ENCODE data around the gene CDH23.

The CDH23 gene

DNA sequence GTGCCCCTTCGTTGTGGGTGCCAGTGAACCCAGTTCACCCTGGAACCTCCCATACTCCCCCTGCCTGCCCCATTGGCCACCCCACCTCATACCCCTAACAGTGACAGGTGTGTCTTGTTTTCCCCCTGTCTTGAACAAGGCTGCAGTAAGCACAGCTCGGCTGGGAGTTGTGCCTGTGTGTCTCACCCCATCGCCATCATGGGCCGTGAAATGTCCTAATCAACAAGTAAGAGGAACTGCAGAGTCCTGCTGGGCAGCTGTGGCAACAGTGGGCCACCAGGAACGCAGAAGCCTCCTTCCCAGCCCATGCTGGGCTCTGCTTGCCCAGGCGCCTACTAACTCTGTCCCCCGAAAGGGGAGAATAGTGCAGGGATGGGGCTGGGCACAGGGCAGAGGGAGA lies 231.2 kb downstream of the CDH23 start:
- in situ Hi-C loops (cut with HindIII; ENCODE audit: low pct_ligation_motif_present, low pct_unique_long_range_greater_than_20kb, low sequenced_read_pairs), result no loop called here
- DNase-seq, result no peak

DNA sequence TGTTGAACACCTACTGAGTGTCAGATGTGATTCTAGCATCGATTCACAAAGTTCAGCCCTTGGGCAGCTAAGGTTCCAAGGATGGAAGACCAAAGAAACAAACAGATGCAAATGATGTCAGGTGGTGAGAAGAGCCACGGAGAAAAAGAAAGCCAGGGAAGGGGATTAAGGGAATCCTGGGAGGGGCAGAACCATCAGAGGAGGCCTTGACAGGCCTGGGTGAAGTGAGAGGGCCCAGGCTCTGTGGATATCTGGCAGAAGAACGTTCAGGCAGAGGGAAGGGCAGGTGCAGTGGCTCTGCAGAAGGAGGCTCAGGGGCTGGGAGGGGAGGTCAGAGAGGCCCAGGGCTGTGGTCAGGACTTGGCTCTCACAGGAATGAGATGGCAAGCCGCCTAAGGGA lies 232.4 kb downstream of the CDH23 start:
- in situ Hi-C loops (cut with HindIII; ENCODE audit: low pct_ligation_motif_present, low pct_unique_long_range_greater_than_20kb, low sequenced_read_pairs), result no loop called here

DNA sequence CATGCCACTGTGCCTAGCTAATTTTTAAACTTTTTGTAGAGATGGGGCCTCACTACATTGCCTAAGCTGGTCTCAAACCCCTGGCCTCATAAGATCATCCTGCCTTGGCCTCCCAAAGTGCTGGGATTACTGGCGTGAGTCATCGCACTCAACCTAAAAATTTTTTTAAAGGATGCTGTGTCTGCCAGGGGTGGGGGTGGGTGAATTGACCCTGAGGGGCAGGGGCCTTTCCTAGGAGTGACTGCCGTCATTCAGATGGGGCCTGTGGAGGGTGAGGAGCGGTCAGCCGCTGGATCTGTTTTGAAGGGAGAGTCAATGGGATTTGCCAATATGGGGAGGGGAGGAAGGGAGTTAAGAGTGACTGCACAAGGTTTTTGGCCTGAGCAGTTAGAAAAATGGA lies 233.4 kb downstream of the CDH23 start:
- DNase-seq, result no peak
- in situ Hi-C loops (cut with HindIII; ENCODE audit: low pct_ligation_motif_present, low pct_unique_long_range_greater_than_20kb, low sequenced_read_pairs), result no loop called here

More for the DNA sequence above, 232.4 kb downstream of the CDH23 start:
- DNase-seq, result no peak

DNA sequence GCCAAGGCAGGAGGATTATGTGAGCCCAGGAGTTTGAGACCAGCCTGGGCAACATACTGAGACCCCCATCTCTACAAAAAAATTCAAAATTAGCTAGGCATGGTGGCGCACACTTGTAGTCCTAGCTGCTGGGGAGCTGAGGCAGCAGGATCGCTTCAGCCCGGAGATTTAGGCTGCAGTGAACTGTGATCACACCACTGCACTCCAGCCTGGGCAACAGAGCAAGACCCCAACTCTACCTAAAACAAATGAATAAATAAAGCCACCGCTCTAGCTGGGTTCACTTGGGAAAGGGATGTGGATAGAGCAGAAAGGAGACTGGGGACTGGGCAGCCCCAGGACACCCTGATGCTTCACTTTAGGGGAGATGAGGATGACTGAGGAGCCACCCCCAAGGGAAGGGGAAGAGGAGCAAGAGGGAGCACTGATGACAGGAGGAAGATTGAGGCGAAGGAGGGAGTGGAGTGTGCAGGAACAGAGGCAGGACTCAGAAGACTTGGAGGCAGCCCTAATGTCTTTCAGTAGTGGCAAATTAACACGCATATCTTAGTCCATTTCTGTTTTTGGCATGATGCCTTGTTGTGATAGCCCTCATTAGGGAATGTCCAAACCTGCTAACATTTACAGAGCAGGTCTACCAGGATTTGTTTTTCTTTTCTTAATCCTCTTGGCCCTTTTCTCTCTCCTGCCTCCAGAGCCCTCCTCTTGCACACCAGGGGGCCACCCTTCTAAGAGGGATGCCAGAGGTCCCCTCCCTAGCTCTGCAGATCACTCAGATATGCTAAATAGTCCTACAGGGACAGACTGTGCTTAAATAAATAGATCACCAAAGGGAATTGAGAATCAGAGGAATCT lies 234.5 kb downstream of the CDH23 start:
- in situ Hi-C loops (cut with HindIII; ENCODE audit: low pct_ligation_motif_present, low pct_unique_long_range_greater_than_20kb, low sequenced_read_pairs), result no loop called here
- no peak for DNase-seq

DNA sequence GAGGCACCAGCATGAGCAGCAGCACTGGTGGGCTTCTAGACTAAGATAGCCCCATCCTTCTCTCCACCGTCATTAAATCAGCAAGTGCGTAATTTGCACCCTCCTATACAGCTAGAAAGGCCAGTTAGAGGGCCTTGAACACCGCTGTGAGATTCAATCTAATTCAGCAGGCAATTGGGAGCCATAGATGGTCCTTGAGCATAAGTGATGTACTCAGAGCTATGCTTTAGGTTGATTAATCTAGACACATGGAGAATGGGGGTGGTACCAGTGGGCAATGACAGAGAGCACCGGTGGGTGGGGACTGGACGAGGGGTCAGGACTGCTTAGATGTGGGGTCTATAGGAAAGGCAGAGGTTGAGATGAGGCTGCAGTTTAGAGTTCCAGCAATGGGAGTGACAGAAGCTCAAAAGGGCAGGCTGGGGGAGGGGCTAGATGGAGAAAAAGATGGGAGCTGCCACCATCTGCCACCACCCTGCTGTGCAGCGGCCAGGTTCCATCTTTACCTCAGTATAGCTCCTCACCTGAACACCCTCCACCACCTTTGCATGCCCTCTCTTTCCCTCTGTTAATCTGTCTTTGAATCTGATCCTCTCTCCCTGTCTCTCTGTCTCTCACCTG lies 235.6 kb downstream of the CDH23 start:
- DNase-seq, result no peak
- in situ Hi-C loops (cut with HindIII; ENCODE audit: low pct_ligation_motif_present, low pct_unique_long_range_greater_than_20kb, low sequenced_read_pairs), result no loop called here

DNA sequence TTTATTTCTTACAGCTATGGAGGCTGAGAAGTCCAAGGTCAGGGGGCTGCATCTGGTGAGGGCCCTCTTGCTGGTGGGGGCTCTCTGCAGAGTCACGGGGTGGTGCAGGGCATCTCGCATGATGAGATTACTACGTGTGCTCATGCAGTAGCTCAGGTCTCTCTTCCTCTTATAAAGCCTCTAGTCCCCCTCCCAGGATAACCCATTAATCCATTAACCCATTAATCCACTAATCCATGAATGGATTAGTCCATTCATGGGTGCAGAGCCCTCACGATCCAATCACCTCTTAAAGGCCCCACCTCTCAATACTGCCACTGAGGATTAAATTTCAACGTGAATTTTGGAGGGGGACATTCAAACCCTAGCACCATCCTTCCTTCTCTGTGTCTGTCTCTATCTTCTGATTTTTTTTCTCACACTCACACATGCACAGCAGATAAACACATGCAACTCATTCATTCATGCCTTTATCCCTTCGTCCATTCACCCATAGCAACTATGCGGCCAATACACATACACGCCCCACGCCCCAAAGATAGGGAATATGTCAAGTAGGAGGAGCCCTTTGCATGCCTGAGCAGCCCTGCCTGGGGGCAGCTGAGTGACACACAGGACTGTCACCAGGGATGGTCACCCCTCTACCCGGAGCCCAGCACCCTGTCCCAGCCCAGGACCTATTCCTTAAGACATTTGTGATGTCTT lies 236.3 kb downstream of the CDH23 start:
- in situ Hi-C loops (cut with HindIII; ENCODE audit: low pct_ligation_motif_present, low pct_unique_long_range_greater_than_20kb, low sequenced_read_pairs), result no loop called here
- DNase-seq, result no peak

DNA sequence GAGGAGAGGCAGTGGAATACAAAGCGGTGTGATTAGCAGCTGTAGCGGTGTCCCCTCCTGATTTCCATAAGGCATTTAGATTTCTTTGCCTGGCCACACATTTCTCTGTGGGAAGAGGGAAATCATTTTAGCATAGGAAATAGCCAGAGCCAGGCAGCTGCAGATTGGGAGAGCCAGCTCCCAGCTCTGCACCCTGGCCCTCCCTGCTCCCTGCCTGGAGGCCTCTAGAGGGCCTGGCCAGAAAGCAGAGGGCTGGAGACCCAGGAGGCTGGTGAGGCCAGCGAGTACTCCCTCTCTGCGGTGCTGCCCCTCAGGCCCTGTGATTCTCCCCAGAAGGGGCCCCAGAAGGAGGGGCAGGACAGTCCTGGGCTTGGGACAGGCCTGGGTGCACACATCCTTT lies 237.2 kb downstream of the CDH23 start:
- in situ Hi-C loops (cut with HindIII; ENCODE audit: low pct_ligation_motif_present, low pct_unique_long_range_greater_than_20kb, low sequenced_read_pairs), result no loop called here
- DNase-seq, result no peak

DNA sequence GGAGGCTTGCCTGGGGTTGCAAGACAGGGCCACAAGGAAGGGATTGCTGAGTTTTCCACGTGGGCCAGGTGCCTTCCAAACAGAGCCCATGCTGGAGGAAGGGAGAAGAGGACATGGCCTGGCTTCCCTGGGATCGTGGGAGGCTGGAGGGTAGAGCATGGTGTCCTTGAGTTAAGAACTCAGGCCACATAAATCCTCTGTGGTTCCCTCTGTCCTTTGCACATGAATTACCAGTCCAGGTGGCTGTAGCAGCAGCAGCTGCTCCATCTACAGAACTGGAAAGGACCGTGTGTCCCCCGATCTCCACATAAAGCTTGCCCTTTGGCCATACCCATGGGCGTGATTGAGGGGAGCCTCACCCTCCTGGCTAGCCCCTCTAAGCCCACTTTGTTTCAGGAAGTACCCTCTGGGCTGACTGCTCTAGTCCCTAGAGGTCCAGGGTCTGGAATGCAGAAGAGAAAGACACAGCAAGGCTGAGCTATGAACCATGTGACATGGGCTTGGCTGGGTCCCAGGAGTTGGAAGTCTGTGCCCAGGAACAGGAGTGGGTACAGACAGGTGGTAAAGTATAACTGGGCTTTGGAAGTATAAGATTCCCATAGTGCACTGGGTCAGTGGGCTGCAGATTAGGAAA lies 237.9 kb downstream of the CDH23 start:
- DNase-seq, result no peak
- in situ Hi-C loops (cut with HindIII; ENCODE audit: low pct_ligation_motif_present, low pct_unique_long_range_greater_than_20kb, low sequenced_read_pairs), result no loop called here

DNA sequence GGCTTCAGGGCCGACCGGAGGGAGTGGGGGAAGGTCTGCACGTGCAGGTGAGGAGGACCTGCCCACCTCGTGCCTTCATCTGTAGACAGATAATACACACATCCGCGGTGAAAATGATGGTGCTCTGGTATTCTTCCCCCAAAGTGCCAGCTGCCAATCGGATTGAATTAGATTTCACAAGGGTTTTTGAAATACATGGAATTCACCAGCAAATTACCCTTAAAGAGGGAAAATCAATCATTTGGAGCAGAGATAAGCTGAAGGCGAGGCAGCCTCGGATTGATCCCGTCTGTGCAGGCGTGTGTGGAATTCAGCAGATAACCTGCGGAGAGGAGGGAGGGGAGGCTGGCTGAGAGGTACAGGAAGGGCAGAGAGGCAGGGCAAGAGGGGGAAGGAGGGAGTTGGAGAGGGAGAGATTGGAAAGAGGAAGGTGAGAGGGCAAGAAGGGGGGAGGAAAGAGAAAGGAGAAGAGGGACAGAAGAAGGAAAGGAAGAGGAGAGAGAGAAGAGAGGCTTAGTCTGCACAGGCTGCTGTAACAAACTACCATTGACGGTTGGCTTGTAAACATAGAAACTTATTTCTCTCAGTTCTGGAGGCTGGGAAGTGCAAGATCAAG lies 238.6 kb downstream of the CDH23 start:
- DNase-seq, result no peak
- in situ Hi-C loops (cut with HindIII; ENCODE audit: low pct_ligation_motif_present, low pct_unique_long_range_greater_than_20kb, low sequenced_read_pairs), result no loop called here

DNA sequence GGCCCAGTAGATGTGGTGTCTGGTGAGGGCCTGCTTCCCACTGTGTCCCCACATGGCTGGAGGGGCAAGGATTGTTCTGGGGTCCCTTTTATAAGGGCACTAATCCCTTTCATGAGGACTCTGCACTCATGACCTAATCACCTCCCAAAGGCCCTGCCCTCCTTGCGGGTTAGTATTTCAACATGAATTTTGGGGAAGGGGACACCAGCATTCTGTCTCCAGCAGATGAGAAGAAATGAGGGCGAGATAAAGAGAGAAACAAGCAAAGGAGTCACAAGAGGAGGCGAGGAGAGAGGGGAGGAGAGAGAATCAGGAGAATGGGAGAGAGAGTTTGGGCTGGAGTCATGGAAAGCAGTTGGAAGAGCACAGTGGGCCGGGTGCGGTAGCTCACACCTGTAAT lies 239.1 kb downstream of the CDH23 start:
- in situ Hi-C loops (cut with HindIII; ENCODE audit: low pct_ligation_motif_present, low pct_unique_long_range_greater_than_20kb, low sequenced_read_pairs), result no loop called here
- no peak for DNase-seq

DNA sequence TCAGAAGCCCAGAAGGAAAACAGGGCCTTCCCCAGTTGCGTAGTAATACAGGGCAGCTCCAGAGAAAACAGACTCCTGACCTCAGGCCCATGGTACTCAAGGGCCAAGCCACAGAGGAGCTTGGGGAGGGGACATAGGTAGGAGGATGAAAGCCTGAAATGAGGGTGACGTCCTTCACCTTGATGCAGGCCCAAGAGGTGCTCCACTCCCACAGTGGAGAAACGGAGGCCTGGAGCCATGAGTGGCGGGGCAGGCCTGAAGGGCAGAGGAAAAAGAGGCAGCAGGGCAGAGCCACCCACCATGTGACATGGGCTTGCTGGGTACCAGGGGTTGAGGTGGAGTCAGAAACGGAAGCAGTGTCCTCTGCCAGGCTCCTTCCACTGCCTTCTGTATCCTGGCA lies 239.9 kb downstream of the CDH23 start:
- in situ Hi-C loops (cut with HindIII; ENCODE audit: low pct_ligation_motif_present, low pct_unique_long_range_greater_than_20kb, low sequenced_read_pairs), result no loop called here
- DNase-seq, result no peak

DNA sequence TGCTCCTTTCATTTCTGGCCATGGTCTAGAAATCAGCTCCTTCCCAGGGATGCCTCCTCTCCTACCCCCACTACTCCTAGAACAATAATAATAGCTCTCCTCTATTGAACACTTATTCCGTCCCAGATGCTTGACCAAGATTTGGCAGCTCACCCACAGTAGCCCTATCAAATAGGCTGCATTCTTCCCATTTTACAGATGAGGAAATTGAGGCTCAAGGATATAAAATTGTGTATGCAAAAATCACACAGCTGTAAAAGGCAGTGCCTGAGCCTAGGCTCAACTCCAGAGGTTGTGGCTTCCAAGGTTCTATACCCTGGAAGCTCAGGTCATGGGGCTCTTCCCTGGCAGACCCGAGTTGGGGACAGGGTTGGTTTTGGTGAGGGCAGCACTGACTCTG lies 240.6 kb downstream of the CDH23 start:
- no peak for DNase-seq
- in situ Hi-C loops (cut with HindIII; ENCODE audit: low pct_ligation_motif_present, low pct_unique_long_range_greater_than_20kb, low sequenced_read_pairs), result no loop called here

DNA sequence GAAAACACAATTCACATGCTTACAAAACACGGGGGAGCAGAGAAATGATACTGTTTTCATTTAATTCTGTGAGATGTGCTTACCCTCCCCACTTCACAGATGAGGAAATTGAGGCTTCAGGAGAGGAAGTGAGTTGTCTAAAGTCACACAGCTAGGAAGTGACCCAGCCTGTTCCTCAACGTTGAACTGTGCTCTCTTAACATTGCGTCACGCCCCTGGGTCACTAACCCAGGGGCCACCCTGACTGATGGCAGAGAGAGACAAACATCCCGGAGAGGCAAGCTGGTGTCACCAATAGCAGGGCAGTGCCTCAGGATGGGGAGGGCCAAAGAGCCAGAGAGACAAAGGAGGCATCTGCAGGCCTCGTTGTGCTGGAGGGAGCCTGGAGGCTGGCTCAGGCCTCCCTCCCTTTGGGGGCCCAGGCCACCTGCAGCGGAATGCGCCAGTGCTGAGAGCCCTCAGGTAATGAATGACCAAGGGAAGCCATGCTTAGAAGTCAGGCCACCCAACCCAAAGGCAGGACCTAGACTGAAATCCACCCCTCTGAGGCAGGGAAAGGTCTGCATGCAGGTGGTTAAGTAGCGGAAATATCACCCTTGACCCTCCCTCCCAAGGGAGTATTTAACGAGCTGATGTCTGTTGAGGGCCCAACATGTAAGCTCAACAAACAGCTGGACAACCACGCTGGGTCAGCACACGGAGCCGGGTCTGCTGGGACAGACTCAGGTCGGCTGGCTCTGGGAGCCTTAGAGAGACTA lies 241.5 kb downstream of the CDH23 start:
- no peak for DNase-seq
- in situ Hi-C loops (cut with HindIII; ENCODE audit: low pct_ligation_motif_present, low pct_unique_long_range_greater_than_20kb, low sequenced_read_pairs), result no loop called here

DNA sequence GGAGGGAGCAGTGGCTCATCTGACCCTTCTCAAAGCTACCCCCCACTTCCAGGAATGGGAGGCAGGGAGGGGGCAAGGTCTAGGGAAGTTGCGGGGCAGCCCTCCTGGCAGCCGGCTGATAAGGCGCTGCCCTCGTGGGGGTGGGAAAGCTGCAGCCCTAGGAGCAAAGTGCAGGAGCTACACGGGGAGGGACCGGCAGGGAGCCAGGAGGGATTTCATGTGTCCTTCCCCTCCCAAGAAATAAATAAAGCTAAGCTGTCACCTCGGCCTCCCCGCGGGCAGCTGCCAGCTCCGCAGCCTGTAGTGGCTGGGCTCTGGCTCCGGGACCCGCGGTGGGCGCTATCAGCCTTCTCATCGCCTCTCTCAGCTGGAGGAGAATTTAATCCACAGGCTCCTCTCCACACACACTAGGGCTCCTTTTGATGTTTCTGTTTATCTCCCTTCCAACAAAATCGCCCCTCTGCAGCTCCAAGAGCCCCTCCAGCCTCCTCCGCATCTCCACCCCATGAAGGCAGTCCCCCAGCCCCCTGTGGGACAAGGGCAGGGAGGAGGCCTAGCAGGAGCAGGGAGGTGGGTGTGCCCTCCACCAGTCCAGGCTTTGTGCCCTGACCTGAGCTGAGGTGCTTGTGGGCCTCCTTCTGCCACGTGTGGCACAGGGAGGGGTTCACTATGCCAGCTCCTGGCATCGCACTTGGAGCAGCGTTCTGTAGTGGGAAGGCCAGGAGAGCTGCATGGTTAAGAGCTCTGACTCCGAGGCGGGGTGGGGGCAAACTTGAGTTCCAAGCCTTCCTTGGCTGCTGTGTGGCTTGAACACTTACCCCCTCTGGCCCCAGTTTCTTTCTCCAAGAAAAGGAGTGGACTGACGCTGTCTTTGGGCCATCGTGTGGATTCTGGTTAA lies 242.4 kb downstream of the CDH23 start:
- in situ Hi-C loops (cut with HindIII; ENCODE audit: low pct_ligation_motif_present, low pct_unique_long_range_greater_than_20kb, low sequenced_read_pairs), result no loop called here
- no peak for DNase-seq

DNA sequence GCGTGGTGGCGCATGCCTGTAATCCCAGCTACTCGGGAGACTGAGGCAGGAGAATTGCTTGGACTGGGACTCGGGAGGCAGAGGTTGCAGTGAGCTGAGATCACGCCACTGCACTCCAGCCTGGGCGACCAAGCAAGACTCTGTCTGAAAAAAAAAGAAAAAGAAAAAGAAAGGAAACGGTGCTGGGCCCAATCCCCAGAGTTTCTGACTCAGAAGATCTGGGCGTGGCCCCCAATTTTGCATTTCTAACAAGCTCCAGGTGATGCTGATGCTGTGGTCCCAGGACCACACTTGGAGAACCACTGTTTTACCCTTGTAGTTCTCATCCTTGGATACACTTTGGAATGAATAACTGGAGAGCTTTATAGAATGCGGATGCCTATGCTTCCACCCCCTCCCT lies 243.9 kb downstream of the CDH23 start:
- in situ Hi-C loops (cut with HindIII; ENCODE audit: low pct_ligation_motif_present, low pct_unique_long_range_greater_than_20kb, low sequenced_read_pairs), result no loop called here
- no peak for DNase-seq

DNA sequence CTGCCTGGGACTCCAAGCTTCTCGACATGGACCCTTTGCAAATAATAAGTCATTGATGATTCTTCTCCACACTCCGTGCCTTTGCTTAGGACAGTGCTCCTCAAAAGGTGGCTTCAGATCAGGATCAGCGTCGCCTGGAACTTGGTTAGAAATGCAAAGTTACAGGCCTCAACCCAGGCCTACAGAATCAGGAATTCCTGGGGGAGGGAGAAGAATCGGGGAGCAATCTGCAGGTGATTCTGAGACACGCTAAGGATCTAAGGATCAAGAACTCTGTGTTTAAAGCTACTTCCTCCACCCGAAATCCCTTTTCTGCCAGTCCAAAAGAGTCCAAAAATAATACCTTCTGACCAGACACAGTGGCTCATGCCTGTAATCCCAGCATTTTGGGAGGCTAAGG lies 244.7 kb downstream of the CDH23 start:
- in situ Hi-C loops (cut with HindIII; ENCODE audit: low pct_ligation_motif_present, low pct_unique_long_range_greater_than_20kb, low sequenced_read_pairs), result no loop called here
- DNase-seq, result no peak

DNA sequence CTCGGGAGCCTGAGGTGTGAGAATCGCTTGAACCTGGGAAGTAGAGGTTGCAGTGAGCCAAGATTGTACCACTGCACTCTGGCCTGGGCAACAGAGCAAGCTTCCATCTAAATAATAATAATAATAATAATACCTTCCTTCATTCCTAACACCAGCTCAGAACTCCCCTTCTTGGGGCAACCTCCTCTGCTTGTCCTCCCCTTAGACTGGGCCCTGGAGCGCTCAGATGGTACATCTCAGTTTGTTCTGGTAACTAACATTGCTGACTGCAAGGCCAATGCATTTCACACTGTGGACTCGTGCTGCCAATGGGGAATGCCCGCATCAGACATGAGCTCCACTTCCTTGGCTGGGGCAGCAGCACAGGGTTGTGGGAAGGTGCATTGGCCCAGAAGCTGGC lies 245.3 kb downstream of the CDH23 start:
- in situ Hi-C loops (cut with HindIII; ENCODE audit: low pct_ligation_motif_present, low pct_unique_long_range_greater_than_20kb, low sequenced_read_pairs), result no loop called here
- no peak for DNase-seq

Data from ACHN (cell line).